GM12874 (cell line): ENCODE data around the gene EBP.
A peak's percentile ranks its signal among the peaks of the same experiment; 100 is the strongest.

Source experiments
- TF ChIP-seq, protein P1 (sequence below): IDR thresholded peaks from 2 replicates; pipeline ENCODE4 v1.5.1; 2011; ENCODE audit warnings: low read depth, mild to moderate bottlenecking, control low read depth, low read length, moderate library complexity; ENCODE audit not compliant: insufficient read depth

Gene EBP

DNA sequence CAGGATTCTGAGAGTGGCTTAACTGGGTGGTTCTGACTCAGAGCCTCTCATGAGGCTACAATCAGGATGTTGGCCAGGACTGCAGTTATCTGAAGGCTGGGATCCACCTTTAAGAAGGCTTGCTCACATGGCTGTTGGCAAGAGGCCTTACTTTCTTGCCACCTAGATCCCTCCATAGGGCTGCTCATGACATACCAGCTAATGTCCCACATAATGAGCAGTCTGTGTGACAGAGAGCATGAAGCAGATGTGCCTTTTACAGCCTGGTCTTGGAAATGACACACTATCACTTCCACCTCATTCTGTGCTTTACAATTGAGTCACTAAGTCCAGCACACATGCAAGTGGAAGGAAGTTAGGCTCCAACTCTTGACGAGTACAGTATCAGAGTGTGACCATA, 48.4 kb downstream of the EBP start:
- TF ChIP-seq, protein P1, sequence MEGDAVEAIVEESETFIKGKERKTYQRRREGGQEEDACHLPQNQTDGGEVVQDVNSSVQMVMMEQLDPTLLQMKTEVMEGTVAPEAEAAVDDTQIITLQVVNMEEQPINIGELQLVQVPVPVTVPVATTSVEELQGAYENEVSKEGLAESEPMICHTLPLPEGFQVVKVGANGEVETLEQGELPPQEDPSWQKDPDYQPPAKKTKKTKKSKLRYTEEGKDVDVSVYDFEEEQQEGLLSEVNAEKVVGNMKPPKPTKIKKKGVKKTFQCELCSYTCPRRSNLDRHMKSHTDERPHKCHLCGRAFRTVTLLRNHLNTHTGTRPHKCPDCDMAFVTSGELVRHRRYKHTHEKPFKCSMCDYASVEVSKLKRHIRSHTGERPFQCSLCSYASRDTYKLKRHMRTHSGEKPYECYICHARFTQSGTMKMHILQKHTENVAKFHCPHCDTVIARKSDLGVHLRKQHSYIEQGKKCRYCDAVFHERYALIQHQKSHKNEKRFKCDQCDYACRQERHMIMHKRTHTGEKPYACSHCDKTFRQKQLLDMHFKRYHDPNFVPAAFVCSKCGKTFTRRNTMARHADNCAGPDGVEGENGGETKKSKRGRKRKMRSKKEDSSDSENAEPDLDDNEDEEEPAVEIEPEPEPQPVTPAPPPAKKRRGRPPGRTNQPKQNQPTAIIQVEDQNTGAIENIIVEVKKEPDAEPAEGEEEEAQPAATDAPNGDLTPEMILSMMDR = no peak

DNA sequence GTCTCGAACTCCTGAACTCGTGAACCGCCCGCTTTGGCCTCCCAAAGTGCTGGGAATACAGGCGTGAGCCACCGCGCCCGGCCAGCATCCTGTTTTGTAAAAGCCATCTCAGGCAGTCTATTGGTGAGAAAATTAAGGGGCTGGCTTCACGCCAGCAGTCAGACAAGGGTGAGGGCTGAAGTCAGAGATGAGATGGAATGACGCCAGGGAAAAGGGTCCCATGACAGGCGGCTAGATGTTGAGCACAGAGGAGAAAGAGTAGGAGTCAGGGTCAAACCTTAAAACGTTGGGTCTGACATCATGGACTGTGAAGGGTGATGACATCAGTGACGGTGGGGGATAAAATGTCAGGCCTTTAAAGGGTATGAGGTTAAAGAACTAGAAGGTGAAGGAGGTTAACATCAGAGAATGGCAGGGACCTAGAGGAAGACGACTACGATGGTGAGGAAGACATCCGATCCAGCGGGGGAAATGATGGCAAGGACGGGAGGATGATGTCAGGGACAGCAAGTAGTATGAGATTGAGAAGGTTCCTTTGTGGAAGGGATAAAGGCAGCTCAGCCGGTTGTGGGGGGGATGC, 52.2 kb downstream of the EBP start:
- TF ChIP-seq, protein P1 = no peak

DNA sequence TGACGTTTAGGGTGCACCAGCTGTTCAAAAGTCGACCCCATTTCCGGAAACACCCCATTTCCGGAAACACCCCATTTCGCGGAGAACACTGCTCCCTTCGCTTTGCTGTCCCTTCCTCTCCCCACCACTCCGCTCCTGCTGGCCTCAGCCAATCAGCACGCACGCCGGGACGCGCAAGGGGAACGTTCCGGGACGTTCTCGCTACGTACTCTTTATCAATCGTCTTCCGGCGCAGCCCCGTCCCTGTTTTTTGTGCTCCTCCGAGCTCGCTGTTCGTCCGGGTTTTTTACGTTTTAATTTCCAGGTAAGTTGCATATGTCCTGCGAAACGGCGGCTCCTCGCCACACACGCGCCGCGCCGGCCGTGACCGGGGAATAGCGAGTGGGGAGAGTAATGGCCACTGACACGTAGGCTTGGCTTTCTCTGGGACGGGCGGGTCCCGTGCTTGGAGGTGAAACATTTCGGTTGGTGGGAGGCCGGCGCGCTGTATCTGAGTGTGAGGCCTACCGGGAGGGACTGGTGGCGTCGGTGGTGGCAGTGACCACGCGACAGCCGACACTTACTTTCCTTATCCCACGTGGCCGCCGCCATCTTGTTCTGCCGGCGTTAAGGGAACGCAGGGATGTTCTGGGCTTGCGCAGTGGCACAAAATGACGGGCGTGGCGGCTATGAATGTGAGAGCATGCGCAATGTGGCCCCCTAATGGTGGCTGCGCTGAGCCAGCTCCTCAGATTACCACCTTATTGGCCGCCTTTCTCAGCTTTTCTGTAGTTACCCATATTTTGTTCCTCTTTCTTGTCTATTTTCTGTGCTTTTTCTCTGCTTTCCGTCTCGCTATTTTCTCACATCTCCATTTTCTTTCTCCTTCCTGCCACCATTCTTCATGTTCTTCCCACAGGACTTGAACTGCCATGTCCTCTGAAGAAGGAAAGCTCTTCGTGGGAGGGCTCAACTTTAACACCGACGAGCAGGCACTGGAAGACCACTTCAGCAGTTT, 53.0 kb downstream of the EBP start, which contains the start of gene RBM3:
TSS of gene RBM3 (plus strand) at position 215 of the 997 bp plus-strand sequence. CDS start at position 912, 697 bp downstream.
- TF ChIP-seq, protein P1 = peak; percentile 33

- TF ChIP-seq, protein P1 = no peak
Observed at GRCh38 chrX:48575642-48576041, 54.0 kb downstream of the EBP start.

DNA sequence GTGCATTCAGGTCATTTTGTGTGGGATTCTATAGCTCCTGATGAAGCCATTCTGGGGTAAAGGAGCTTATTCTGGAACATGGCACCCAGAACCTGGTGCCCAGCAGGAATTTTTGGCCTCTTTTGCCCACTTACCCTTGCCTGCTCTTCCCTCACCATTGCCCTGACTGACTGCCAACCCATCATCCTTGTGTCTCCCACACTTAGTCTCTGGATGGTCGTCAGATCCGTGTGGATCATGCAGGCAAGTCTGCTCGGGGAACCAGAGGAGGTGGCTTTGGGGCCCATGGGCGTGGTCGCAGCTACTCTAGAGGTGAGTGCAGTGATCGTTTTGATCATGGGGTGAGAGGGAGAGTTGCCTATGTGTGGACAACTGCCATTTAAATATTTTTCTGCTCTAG, 54.5 kb downstream of the EBP start:
- TF ChIP-seq, protein P1 = no peak
